ENCODE data around the gene ODAD4. TPM values are rescaled to one million over a fixed set of nuclear protein-coding genes. Genes with fewer than 3 reads are reported as not detected.
A peak's percentile ranks its signal among the peaks of the same experiment; 100 is the strongest.

Gene ODAD4
- total RNA-seq, 4 donors from 2014 or later: 1.8 to 3.2 (median 3.2) TPM; not detected in 1

DNA sequence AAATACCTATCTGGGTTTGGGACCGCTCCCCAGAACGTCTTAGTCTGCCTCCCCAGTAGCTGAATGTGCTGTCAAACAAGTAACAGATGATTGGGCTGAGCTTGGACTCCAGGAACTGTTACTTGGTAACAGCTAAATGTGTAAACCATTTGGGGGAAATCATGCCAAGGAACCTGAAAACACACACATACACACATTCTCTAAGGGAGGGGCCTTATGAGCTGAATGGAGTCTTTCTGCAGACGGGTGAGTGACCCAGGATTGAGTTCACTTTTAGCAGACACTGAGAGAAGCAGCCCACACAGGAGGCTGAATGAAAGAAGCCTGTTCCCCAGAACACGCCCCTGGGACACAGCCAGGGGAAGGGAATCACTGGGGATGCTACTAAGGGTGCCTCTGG, 13.2 kb upstream of the ODAD4 start:
- intact Hi-C loops (cut with DNase I; ENCODE audit: low total_unique reads): no loop called here
- Histone ChIP-seq H3K4me3 (peak overlapping the region in 1 of 2 donors; percentile 74), H3K27ac (no peak overlapping the region), H3K4me1 (peaks cover 0 to 11% of the 10 kb centered on the region in 2 donors), H3K9me3 (no peaks in the 10 kb centered on the region), H3K27me3 (no peaks in the 10 kb centered on the region), H3K36me3 (no peaks in the 10 kb centered on the region)
- no peak for TF ChIP-seq POLR2A (IDR thresholded peaks at IDR 0.05)
- TF ChIP-seq, protein P1, sequence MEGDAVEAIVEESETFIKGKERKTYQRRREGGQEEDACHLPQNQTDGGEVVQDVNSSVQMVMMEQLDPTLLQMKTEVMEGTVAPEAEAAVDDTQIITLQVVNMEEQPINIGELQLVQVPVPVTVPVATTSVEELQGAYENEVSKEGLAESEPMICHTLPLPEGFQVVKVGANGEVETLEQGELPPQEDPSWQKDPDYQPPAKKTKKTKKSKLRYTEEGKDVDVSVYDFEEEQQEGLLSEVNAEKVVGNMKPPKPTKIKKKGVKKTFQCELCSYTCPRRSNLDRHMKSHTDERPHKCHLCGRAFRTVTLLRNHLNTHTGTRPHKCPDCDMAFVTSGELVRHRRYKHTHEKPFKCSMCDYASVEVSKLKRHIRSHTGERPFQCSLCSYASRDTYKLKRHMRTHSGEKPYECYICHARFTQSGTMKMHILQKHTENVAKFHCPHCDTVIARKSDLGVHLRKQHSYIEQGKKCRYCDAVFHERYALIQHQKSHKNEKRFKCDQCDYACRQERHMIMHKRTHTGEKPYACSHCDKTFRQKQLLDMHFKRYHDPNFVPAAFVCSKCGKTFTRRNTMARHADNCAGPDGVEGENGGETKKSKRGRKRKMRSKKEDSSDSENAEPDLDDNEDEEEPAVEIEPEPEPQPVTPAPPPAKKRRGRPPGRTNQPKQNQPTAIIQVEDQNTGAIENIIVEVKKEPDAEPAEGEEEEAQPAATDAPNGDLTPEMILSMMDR (IDR thresholded peaks at IDR 0.05): no peak
- no peak for DNase-seq

DNA sequence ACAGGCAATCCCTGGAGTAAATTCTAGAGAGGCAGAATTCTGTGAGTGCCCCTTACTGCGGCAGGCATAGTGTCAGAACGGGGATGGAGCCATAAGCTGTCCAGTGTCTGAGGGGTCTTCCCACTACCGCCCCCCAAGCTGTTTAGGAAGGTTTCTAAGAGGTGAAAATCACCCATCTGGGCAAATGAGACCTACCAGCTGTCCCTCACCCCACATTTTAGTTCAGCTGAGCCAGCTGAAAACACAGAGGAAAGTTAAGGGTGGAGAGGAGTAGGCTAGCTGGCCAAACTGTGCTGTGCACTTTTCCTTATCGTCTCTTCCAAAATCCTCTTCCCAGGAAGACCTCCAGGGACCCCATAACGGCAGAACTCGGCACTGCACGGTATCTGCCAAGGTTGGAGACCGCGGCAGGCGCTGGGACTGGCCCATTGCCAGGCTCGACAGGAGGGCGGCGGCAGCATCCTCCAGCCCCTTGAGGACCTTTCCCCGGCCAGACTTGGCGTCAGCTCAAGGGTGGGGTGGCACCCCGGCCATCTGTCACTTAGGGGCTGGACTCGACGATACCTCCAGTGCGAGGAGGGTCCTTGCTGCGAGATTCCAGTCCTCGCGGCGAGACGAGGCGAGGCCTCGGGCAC, 12.6 kb upstream of the ODAD4 start:
- H3K36me3 ChIP-seq: no peaks in the 10 kb centered on the region
- H3K27me3 ChIP-seq: no peaks in the 10 kb centered on the region
- intact Hi-C loops (cut with DNase I; ENCODE audit: low total_unique reads): no loop called here
- H3K9me3 ChIP-seq: no peaks in the 10 kb centered on the region
- H3K4me1 ChIP-seq: peaks cover 0 to 11% of the 10 kb centered on the region in 2 donors
- peak overlapping the region; percentile 64 to 79 for H3K27ac ChIP-seq
- TF ChIP-seq, protein P1 (IDR thresholded peaks at IDR 0.05): no peak
- no peak for TF ChIP-seq POLR2A (IDR thresholded peaks at IDR 0.05)
- peak; percentile 52 to 58 for DNase-seq
- peak overlapping the region; percentile 73 to 74 for H3K4me3 ChIP-seq

DNA sequence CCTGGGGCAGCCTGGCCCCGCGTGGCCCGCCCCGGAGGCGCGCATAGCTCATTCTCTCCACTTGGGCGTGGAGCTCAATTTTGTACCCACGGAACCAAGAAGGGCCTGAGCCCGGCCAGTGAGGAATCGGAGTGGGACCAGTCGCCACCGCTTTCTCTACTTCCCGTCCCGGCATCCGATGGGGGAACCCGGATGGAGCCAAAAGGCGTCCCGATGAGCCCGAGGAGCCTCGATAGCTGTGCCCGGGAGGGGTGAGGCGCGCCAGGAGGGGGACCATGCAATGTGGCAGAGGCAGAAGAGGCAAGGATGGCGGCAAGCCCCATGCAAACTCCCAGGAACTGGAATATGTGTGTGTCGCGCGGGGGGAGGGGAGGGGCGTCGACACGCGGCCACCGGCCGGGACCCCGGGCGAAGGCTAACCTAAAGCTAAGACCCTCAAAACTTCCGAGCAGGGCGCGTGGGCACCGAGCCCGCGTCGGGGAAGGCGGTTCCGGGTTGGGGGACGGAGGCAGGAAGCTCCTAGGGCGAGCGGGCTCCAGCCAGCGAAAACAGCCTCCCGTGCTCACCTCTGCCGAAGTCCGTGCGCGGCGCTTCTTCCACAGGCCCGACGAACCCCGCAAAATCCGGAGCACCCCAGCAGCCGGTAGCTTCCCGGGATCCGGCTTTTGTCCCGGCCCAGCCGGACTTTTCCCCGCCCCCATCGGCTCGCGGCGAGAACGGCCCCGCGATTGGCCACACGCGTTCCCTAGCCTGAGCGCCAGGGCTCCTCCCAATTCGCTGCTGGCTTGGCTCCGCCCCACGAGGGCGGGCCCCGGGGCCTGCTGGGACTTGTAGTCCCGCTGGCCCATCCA, 11.9 kb upstream of the ODAD4 start, which contains the start of gene ACLY:
ACLY (minus strand) TSS at position 638 of the 851 bp plus-strand sequence. CDS start 5,078 bp downstream, outside the sequence.
- TF ChIP-seq POLR2A (IDR thresholded peaks at IDR 0.05): peak; percentile 84
- TF ChIP-seq, protein P1 (IDR thresholded peaks at IDR 0.05): no peak
- Histone ChIP-seq H3K4me1 (peaks cover 0 to 11% of the 10 kb centered on the region in 2 donors), H3K4me3 (peak within 1 kb of the TSS; percentile 73 to 74), H3K27ac (peak within 1 kb of the TSS; percentile 64 to 79), H3K9me3 (no peaks in the 10 kb centered on the region), H3K27me3 (no peaks in the 10 kb centered on the region), H3K36me3 (no peaks in the 10 kb centered on the region)
- intact Hi-C loops (cut with DNase I; ENCODE audit: low total_unique reads): no loop called here
- DNase-seq: peak; percentile 95 to 98

DNA sequence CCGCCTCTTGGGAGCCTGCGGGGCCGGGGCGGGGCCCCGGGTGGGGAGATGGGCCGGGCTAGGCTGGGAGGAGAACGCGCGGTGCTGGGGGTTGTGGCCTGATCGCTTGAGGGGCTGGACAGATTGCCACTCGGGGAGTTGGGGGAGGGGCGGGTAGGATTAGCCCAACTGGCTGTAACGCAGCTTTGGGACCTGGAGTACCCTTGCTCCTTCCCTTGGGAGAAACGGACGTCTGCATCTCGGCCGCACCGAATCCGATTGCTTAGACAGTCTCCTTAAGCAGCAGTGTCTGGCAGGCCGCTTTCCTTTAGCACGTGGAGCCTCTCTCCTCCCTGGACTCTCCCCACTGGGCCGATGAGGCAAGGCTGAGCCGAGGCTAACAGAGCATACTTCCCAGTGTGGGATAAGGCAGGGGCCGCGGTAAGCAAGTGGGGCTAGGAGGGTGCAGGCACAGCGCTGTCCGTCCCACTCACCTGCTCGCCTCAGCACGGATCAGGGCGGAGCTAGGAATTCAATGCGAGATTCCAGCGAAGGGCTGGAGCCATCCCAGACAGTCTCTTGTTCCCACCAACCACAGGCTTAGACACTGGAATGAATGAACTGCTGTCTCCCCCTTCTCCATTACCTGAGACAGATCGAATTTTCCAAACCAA, 11.1 kb upstream of the ODAD4 start:
- intact Hi-C loops (cut with DNase I; ENCODE audit: low total_unique reads): no loop called here
- H3K27ac ChIP-seq: peak overlapping the region; percentile 64 to 79
- no peak for DNase-seq

More for the DNA sequence above, 11.1 kb upstream of the ODAD4 start:
- H3K36me3 ChIP-seq: no peaks in the 10 kb centered on the region
- no peaks in the 10 kb centered on the region for H3K9me3 ChIP-seq
- H3K4me1 ChIP-seq: peaks cover 0 to 11% of the 10 kb centered on the region in 2 donors
- H3K4me3 ChIP-seq: peak overlapping the region; percentile 73 to 74
- H3K27me3 ChIP-seq: no peaks in the 10 kb centered on the region
- TF ChIP-seq, protein P1 (IDR thresholded peaks at IDR 0.05): no peak
- TF ChIP-seq POLR2A (IDR thresholded peaks at IDR 0.05): no peak
